ENCODE results near the gene PI4KA. TPM values are rescaled to one million over a fixed set of nuclear protein-coding genes. Genes with fewer than 3 reads are reported as not detected.

Gene PI4KA
- total and polyA plus RNA-seq, 2 of the 13 experiments (the other 11 are each of a cell fraction or from before 2014, with no cell fraction given): 27.4 to 56.4 TPM

- TF ChIP-seq, protein P1, sequence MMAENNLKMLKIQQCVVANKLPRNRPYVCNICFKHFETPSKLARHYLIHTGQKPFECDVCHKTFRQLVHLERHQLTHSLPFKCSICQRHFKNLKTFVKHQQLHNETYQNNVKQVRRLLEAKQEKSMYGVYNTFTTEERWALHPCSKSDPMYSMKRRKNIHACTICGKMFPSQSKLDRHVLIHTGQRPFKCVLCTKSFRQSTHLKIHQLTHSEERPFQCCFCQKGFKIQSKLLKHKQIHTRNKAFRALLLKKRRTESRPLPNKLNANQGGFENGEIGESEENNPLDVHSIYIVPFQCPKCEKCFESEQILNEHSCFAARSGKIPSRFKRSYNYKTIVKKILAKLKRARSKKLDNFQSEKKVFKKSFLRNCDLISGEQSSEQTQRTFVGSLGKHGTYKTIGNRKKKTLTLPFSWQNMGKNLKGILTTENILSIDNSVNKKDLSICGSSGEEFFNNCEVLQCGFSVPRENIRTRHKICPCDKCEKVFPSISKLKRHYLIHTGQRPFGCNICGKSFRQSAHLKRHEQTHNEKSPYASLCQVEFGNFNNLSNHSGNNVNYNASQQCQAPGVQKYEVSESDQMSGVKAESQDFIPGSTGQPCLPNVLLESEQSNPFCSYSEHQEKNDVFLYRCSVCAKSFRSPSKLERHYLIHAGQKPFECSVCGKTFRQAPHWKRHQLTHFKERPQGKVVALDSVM (CRISPR knock-in tag; IDR thresholded peaks at IDR 0.05): peak; percentile 51
- TF ChIP-seq CHD2 (IDR thresholded peaks at IDR 0.05; ENCODE audit: low read depth, low read length) (no peak), HOXA3 (CRISPR knock-in tag; IDR thresholded peaks at IDR 0.05) (peak; percentile 71; the same call in 1 of the 2 replicates), PBX3 (CRISPR knock-in tag; IDR thresholded peaks at IDR 0.05; ENCODE audit: borderline replicate concordance) (no peak), NCOR1 (IDR thresholded peaks at IDR 0.05; ENCODE audit: borderline replicate concordance, low read length) (peak; percentile 74), CREB1 (IDR thresholded peaks at IDR 0.05) (no peak), CREB1 (CRISPR knock-in tag; IDR thresholded peaks at IDR 0.05) (no peak; the same call in none of the 2 replicates), ZMYM2 (CRISPR knock-in tag; IDR thresholded peaks at IDR 0.05) (0 out of 2 replicates have a peak, but pooled peaks have one; percentile 50), ZBTB33 (CRISPR knock-in tag; IDR thresholded peaks at IDR 0.05) (no peak), PAWR (CRISPR knock-in tag; IDR thresholded peaks at IDR 0.05; ENCODE audit: borderline replicate concordance) (no peak), SNAI1 (CRISPR knock-in tag; IDR thresholded peaks at IDR 0.05; ENCODE audit: borderline replicate concordance) (peak; percentile 83), FOXK2 (IDR thresholded peaks at IDR 0.05) (peak; percentile 75; the same call in 1 of the 2 replicates), CAMTA2 (CRISPR knock-in tag; IDR thresholded peaks at IDR 0.05; ENCODE audit: borderline replicate concordance) (no peak), ZNF143 (CRISPR knock-in tag; IDR thresholded peaks at IDR 0.05) (no peak)
- TF ChIP-seq, protein P2, sequence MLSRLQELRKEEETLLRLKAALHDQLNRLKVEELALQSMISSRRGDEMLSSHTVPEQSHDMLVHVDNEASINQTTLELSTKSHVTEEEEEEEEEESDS (CRISPR knock-in tag; IDR thresholded peaks at IDR 0.05; ENCODE audit: borderline replicate concordance): 0 out of 2 replicates have a peak, but pooled peaks have one; percentile 51
- TF ChIP-seq, protein P3, sequence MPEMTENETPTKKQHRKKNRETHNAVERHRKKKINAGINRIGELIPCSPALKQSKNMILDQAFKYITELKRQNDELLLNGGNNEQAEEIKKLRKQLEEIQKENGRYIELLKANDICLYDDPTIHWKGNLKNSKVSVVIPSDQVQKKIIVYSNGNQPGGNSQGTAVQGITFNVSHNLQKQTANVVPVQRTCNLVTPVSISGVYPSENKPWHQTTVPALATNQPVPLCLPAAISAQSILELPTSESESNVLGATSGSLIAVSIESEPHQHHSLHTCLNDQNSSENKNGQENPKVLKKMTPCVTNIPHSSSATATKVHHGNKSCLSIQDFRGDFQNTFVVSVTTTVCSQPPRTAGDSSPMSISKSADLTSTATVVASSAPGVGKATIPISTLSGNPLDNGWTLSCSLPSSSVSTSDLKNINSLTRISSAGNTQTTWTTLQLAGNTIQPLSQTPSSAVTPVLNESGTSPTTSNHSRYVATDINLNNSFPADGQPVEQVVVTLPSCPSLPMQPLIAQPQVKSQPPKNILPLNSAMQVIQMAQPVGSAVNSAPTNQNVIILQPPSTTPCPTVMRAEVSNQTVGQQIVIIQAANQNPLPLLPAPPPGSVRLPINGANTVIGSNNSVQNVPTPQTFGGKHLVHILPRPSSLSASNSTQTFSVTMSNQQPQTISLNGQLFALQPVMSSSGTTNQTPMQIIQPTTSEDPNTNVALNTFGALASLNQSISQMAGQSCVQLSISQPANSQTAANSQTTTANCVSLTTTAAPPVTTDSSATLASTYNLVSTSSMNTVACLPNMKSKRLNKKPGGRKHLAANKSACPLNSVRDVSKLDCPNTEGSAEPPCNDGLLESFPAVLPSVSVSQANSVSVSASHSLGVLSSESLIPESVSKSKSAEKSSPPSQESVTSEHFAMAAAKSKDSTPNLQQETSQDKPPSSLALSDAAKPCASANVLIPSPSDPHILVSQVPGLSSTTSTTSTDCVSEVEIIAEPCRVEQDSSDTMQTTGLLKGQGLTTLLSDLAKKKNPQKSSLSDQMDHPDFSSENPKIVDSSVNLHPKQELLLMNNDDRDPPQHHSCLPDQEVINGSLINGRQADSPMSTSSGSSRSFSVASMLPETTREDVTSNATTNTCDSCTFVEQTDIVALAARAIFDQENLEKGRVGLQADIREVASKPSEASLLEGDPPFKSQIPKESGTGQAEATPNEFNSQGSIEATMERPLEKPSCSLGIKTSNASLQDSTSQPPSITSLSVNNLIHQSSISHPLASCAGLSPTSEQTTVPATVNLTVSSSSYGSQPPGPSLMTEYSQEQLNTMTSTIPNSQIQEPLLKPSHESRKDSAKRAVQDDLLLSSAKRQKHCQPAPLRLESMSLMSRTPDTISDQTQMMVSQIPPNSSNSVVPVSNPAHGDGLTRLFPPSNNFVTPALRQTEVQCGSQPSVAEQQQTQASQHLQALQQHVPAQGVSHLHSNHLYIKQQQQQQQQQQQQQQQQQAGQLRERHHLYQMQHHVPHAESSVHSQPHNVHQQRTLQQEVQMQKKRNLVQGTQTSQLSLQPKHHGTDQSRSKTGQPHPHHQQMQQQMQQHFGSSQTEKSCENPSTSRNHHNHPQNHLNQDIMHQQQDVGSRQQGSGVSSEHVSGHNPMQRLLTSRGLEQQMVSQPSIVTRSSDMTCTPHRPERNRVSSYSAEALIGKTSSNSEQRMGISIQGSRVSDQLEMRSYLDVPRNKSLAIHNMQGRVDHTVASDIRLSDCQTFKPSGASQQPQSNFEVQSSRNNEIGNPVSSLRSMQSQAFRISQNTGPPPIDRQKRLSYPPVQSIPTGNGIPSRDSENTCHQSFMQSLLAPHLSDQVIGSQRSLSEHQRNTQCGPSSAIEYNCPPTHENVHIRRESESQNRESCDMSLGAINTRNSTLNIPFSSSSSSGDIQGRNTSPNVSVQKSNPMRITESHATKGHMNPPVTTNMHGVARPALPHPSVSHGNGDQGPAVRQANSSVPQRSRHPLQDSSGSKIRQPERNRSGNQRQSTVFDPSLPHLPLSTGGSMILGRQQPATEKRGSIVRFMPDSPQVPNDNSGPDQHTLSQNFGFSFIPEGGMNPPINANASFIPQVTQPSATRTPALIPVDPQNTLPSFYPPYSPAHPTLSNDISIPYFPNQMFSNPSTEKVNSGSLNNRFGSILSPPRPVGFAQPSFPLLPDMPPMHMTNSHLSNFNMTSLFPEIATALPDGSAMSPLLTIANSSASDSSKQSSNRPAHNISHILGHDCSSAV (CRISPR knock-in tag; IDR thresholded peaks at IDR 0.05; ENCODE audit: borderline replicate concordance): no peak
These were observed 84.8 kb downstream of the PI4KA start, which contains the start of gene SERPIND1 (continued) for GRCh38 chr22:20773793-20774212.

Measured in HepG2 (cell line).